Astrocyte (in vitro differentiated cells and primary cell): ENCODE data around the gene PLXNB3.

Experiments
- CTCF ChIP-seq: IDR thresholded peaks from 2 replicates; pipeline ENCODE4 v1.5.1; 2011; ENCODE audit warnings: low read depth, mild to moderate bottlenecking, inconsistent platforms, low read length, moderate library complexity; ENCODE audit not compliant: insufficient read depth
- EZH2 ChIP-seq: IDR thresholded peaks from 2 replicates; pipeline ENCODE4 v1.6.1; 2012; ENCODE audit warnings: mild to moderate bottlenecking, low read length, inconsistent platforms; ENCODE audit not compliant: insufficient read depth

- TF ChIP-seq CTCF (no peak), EZH2 (no peak)
Observed at GRCh38 chrX:153774576-153775292, 10.7 kb downstream of the PLXNB3 start.
